A673 (cell line): ENCODE measurements around the gene ZNF511.

Experiments used
- CTCF ChIP-seq: fragments of 300-800, 200-600 bp; sonication (generic); conservative IDR thresholded peaks from 2 replicates; pipeline ENCODE4 v1.5.1; 2017; ENCODE audit warnings: low read depth, mild to moderate bottlenecking, antibody characterized with exemption, low read length, moderate library complexity, mixed read lengths
- EZH2 ChIP-seq: fragments of 200-600 bp; sonication (generic); IDR thresholded peaks from 2 replicates; pipeline ENCODE4 v1.6.1; 2017; ENCODE audit warnings: borderline replicate concordance, low read depth, mild to moderate bottlenecking, mixed read lengths, antibody characterized with exemption, low read length; ENCODE audit not compliant: poor library complexity, severe bottlenecking

- TF ChIP-seq CTCF (no peak), EZH2 (no peak)
Measured at GRCh38 chr10:133310399-133310755, 1.7 kb downstream of the ZNF511 start.
